ENCODE results near the gene THSD4.

The THSD4 gene

DNA sequence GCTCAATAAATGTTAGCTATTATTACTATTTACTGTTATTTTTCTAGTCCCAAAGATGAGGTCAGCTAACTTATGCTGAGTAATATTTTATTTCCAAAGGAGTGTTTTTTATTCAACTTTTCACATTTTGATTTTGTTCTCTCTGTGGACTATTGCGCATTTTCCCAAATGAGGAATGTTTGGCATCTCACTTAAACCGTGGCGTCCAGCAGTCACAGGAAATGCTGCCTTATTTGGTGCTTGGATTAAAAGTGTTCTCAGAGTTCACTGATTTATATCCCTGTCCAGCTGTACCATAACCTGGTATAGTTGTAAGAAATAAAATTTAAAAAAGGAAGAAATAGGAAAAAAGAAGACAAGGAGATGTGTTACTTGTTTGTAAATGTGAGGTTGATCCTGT, 166.8 kb downstream of the THSD4 start:
- Histone ChIP-seq H2BK15ac (ENCODE audit: low read depth, poor library complexity, severe bottlenecking) (no peak overlapping the region), H3K9me3 (ENCODE audit: control insufficient read depth, low read length) (no peaks in the 10 kb centered on the region), H3K4me1 (ENCODE audit: control insufficient read depth, insufficient read depth, low read depth, low read length) (peaks cover 4% of the 10 kb centered on the region), H3K4me2 (ENCODE audit: low read length, poor library complexity, severe bottlenecking) (no peak overlapping the region), H3K79me1 (replicated peaks; ENCODE audit: low read length, poor library complexity, severe bottlenecking) (peaks cover 8% of the 10 kb centered on the region), H3K27me3 (ENCODE audit: control insufficient read depth in 1 of 2, insufficient read depth in 1 of 2, low read length in 2 of 2) (no peaks in the 10 kb centered on the region), H2BK12ac (ENCODE audit: low read length in 2 of 2) (no peak overlapping the region), H3K27ac (ENCODE audit: low read length, poor library complexity, severe bottlenecking) (peak overlapping the region; percentile 62), H2BK5ac (ENCODE audit: low read depth, low read length, poor library complexity, severe bottlenecking) (no peak overlapping the region), H3K4me3 (ENCODE audit: insufficient read depth in 1 of 2, low read depth in 1 of 2, low read length in 2 of 2) (no peak overlapping the region), H4K91ac (ENCODE audit: low read length) (no peak overlapping the region), H2AFZ (ENCODE audit: low read depth, low read length) (no peak overlapping the region), H3K36me3 (ENCODE audit: control insufficient read depth in 1 of 2, insufficient read depth in 2 of 2, low read depth in 1 of 2, low read length in 2 of 2) (no peaks in the 10 kb centered on the region), H3K9ac (ENCODE audit: low read length) (peak overlapping the region; percentile 42), H3K4ac (ENCODE audit: low read depth in 1 of 2, low read length in 2 of 2) (no peak overlapping the region), H2BK120ac (ENCODE audit: low read depth, low read length) (no peak overlapping the region), H3K23ac (ENCODE audit: low read length in 2 of 2) (no peak overlapping the region), H3K18ac (ENCODE audit: low read depth in 1 of 2, low read length in 2 of 2) (peak overlapping the region in 1 of 2 experiments; percentile 33), H4K8ac (ENCODE audit: low read length) (peak overlapping the region; percentile 56), H2AK5ac (ENCODE audit: low read length, severe bottlenecking) (peak overlapping the region; percentile 99), H3K14ac (ENCODE audit: low read length in 2 of 2) (no peak overlapping the region)
- 31% methylated on average over 3 of the region's 3 CpGs for WGBS
- DNase-seq: no peak

DNA sequence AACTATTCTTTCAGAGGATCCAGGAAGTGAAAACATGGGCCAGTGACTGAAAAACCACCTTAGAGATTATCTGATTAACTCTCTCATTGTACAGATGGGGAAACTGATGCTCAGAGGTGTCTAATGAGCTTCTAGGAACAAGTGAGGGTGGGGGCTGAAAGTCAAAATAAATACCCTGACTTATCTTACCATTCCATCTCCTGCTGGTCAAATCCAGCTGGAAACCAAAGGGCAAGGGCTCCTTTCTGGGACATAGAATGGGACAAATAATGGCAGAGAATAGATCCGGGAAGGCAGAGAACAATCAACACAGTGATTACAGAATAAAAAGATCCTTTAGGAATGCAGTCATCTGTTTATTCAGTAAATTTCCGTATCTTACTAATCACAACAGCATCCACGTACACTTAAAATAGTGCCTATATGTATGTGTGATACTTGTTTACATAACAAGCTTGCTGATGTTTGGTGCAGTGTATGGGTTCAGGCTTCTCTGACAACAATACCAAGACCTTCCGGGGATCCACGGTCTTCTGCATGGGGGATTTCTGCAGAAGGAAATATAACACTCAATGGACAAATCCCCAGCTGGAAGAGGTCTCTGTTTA, 173.2 kb downstream of the THSD4 start:
- Histone ChIP-seq H2BK5ac (ENCODE audit: low read depth, low read length, poor library complexity, severe bottlenecking) (no peak overlapping the region), H3K9me3 (ENCODE audit: control insufficient read depth, low read length) (peaks cover 11% of the 10 kb centered on the region), H4K91ac (ENCODE audit: low read length) (no peak overlapping the region), H3K4me2 (ENCODE audit: low read length, poor library complexity, severe bottlenecking) (no peak overlapping the region), H2BK12ac (ENCODE audit: low read length in 2 of 2) (no peak overlapping the region), H2AFZ (ENCODE audit: low read depth, low read length) (no peak overlapping the region), H2AK5ac (ENCODE audit: low read length, severe bottlenecking) (no peak overlapping the region), H3K27me3 (ENCODE audit: control insufficient read depth in 1 of 2, insufficient read depth in 1 of 2, low read length in 2 of 2) (no peaks in the 10 kb centered on the region), H3K18ac (ENCODE audit: low read depth in 1 of 2, low read length in 2 of 2) (no peak overlapping the region), H4K8ac (ENCODE audit: low read length) (no peak overlapping the region), H3K9ac (ENCODE audit: low read length) (no peak overlapping the region), H3K36me3 (ENCODE audit: control insufficient read depth in 1 of 2, insufficient read depth in 2 of 2, low read depth in 1 of 2, low read length in 2 of 2) (no peaks in the 10 kb centered on the region), H2BK120ac (ENCODE audit: low read depth, low read length) (no peak overlapping the region), H3K4me3 (ENCODE audit: insufficient read depth in 1 of 2, low read depth in 1 of 2, low read length in 2 of 2) (no peak overlapping the region), H2BK15ac (ENCODE audit: low read depth, poor library complexity, severe bottlenecking) (no peak overlapping the region), H3K27ac (ENCODE audit: low read length, poor library complexity, severe bottlenecking) (no peak overlapping the region), H3K4ac (ENCODE audit: low read depth in 1 of 2, low read length in 2 of 2) (no peak overlapping the region), H3K14ac (ENCODE audit: low read length in 2 of 2) (no peak overlapping the region), H3K79me1 (replicated peaks; ENCODE audit: low read length, poor library complexity, severe bottlenecking) (peaks cover 8% of the 10 kb centered on the region), H3K4me1 (ENCODE audit: control insufficient read depth, insufficient read depth, low read depth, low read length) (no peaks in the 10 kb centered on the region), H3K23ac (ENCODE audit: low read length in 2 of 2) (no peak overlapping the region)
- DNase-seq: peak; percentile 64
- 44% methylated on average over 3 of the region's 5 CpGs for WGBS

DNA sequence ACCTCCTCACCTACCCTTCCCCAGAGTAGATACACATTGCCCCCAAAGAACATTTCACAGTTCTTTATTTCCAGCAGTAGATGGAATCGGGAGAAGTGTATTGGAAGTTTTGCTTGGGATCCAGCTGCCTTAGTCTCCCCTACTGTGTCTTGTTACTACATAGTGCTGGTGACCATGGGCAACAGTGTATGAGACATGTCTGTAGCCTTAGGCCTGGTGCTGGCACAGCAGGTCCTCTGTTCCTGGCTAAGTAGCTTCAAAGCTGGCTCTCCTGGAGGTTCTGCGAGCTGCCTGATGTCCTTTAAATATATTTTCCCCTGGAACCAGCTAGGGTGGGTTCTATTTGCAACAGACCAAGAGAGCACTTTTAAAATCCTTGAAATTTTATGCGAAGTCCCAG, 174.7 kb downstream of the THSD4 start:
- Histone ChIP-seq H3K4ac (ENCODE audit: low read depth in 1 of 2, low read length in 2 of 2) (no peak overlapping the region), H3K4me3 (ENCODE audit: insufficient read depth in 1 of 2, low read depth in 1 of 2, low read length in 2 of 2) (no peak overlapping the region), H4K8ac (ENCODE audit: low read length) (no peak overlapping the region), H4K91ac (ENCODE audit: low read length) (no peak overlapping the region), H2AK5ac (ENCODE audit: low read length, severe bottlenecking) (no peak overlapping the region), H3K27ac (ENCODE audit: low read length, poor library complexity, severe bottlenecking) (no peak overlapping the region), H2BK12ac (ENCODE audit: low read length in 2 of 2) (no peak overlapping the region), H3K27me3 (ENCODE audit: control insufficient read depth in 1 of 2, insufficient read depth in 1 of 2, low read length in 2 of 2) (no peaks in the 10 kb centered on the region), H2BK5ac (ENCODE audit: low read depth, low read length, poor library complexity, severe bottlenecking) (no peak overlapping the region), H3K79me1 (replicated peaks; ENCODE audit: low read length, poor library complexity, severe bottlenecking) (peaks cover 6% of the 10 kb centered on the region), H3K36me3 (ENCODE audit: control insufficient read depth in 1 of 2, insufficient read depth in 2 of 2, low read depth in 1 of 2, low read length in 2 of 2) (no peaks in the 10 kb centered on the region), H3K4me1 (ENCODE audit: control insufficient read depth, insufficient read depth, low read depth, low read length) (peaks cover 4% of the 10 kb centered on the region), H3K14ac (ENCODE audit: low read length in 2 of 2) (no peak overlapping the region), H3K23ac (ENCODE audit: low read length in 2 of 2) (no peak overlapping the region), H2BK15ac (ENCODE audit: low read depth, poor library complexity, severe bottlenecking) (no peak overlapping the region), H2AFZ (ENCODE audit: low read depth, low read length) (no peak overlapping the region), H3K9me3 (ENCODE audit: control insufficient read depth, low read length) (peaks cover 11% of the 10 kb centered on the region), H2BK120ac (ENCODE audit: low read depth, low read length) (no peak overlapping the region), H3K18ac (ENCODE audit: low read depth in 1 of 2, low read length in 2 of 2) (no peak overlapping the region), H3K9ac (ENCODE audit: low read length) (no peak overlapping the region), H3K4me2 (ENCODE audit: low read length, poor library complexity, severe bottlenecking) (no peak overlapping the region)
- 100% methylated on average over 2 of the region's 3 CpGs for WGBS
- no peak for DNase-seq

DNA sequence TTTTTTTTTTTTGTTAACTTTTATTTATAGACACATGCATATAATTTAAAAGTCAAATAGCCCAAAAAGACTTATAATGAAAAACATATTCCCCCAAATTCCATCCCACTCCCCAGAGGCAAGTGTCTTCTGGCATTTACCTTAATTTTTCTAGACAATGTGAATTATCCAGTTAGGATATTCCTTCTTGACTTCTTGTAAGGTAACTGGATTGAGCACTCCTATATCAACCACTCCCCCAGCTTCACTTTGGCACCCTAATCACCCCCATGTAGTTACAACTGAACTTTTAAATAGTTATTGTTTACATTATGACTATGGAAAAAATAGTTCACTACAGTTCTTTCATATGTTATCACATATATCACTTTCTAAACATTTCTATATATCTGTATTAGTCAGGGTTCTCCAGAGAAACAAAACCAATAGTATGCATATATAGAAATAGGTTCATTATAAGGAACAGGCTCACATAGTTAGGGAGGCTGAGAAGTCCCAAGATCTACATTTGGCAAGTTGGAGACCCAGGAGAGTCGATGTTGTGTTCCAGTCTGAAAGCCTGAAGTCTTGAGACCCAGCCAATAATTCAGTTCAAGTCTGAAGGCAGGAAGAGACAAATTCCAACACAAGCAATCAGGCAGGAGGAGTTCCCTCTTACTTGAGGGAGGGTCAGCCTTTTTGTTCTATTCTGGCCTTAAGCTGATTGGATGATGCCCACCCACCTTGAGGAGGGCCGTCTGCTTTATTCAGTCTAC, 175.8 kb downstream of the THSD4 start:
- Histone ChIP-seq H3K4me2 (ENCODE audit: low read length, poor library complexity, severe bottlenecking) (no peak overlapping the region), H3K23ac (ENCODE audit: low read length in 2 of 2) (no peak overlapping the region), H3K27me3 (ENCODE audit: control insufficient read depth in 1 of 2, insufficient read depth in 1 of 2, low read length in 2 of 2) (no peaks in the 10 kb centered on the region), H3K4me3 (ENCODE audit: insufficient read depth in 1 of 2, low read depth in 1 of 2, low read length in 2 of 2) (no peak overlapping the region), H3K36me3 (ENCODE audit: control insufficient read depth in 1 of 2, insufficient read depth in 2 of 2, low read depth in 1 of 2, low read length in 2 of 2) (no peaks in the 10 kb centered on the region), H2BK5ac (ENCODE audit: low read depth, low read length, poor library complexity, severe bottlenecking) (no peak overlapping the region), H3K9me3 (ENCODE audit: control insufficient read depth, low read length) (peaks cover 11% of the 10 kb centered on the region), H2AFZ (ENCODE audit: low read depth, low read length) (no peak overlapping the region), H3K4ac (ENCODE audit: low read depth in 1 of 2, low read length in 2 of 2) (no peak overlapping the region), H4K91ac (ENCODE audit: low read length) (no peak overlapping the region), H2BK12ac (ENCODE audit: low read length in 2 of 2) (no peak overlapping the region), H2BK15ac (ENCODE audit: low read depth, poor library complexity, severe bottlenecking) (no peak overlapping the region), H3K14ac (ENCODE audit: low read length in 2 of 2) (no peak overlapping the region), H3K9ac (ENCODE audit: low read length) (no peak overlapping the region), H3K4me1 (ENCODE audit: control insufficient read depth, insufficient read depth, low read depth, low read length) (peaks cover 6% of the 10 kb centered on the region), H3K18ac (ENCODE audit: low read depth in 1 of 2, low read length in 2 of 2) (no peak overlapping the region), H3K27ac (ENCODE audit: low read length, poor library complexity, severe bottlenecking) (no peak overlapping the region), H2AK5ac (ENCODE audit: low read length, severe bottlenecking) (no peak overlapping the region), H4K8ac (ENCODE audit: low read length) (no peak overlapping the region), H2BK120ac (ENCODE audit: low read depth, low read length) (no peak overlapping the region), H3K79me1 (replicated peaks; ENCODE audit: low read length, poor library complexity, severe bottlenecking) (peaks cover 6% of the 10 kb centered on the region)
- WGBS: 98% methylated on average over 2 of the region's 2 CpGs
- no peak for DNase-seq
